HG03520 (cell line): ENCODE measurements around the gene SSU72.

Experiments used
- ATAC-seq: cut with Tn5 transposase; IDR thresholded peaks from one replicate; pipeline ENCODE4 v1.9.1; 2021; ENCODE audit warnings: mild to moderate bottlenecking, moderate library complexity; ENCODE audit not compliant: unreplicated experiment

Gene SSU72

DNA sequence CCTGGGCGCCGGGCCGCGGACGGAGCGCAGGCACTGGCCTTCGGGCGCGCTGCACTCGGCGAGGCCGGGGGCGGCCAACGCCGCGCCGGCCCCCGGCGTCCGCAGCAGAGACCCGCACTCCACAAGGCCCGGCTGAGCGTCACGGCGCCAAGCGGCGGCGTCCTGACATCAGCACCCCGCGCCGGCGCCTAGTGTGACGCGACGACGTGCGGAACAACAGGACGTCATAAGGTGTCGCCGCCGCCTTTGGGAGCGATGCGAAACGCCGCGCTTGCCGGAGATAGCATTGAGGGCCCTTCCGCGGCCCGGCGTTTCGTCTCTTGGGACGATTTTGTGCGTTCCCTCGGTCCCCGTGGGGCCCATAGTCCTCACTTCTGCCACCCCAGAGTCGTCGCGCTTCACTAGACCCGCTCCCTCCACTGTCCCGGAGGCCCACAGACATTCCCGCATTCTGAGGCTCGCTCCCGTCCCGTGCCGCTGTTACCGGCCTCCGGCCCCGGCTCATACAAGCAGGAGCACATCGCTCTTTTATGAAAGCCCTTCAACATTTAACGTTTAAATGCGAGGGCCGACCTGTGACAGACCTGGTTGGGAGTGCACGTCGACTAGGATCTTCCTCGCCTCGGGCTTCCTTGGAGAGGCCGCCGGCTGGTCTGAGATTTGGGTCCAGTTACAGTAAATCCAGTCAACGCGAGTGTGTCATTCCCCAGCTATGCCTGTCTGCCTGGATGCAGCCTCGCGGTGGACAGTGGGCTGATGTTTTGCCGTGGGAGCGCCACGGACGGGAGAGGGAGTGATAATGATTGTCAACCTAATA lies at the start of gene SSU72:
SSU72 (minus strand) TSS at position 143 of the 817 bp plus-strand sequence. CDS start 306 bp downstream, outside the sequence.
- peak; percentile 70 for ATAC-seq

GRCh38 chr1:1623631-1624442 lies 49.2 kb upstream of the SSU72 start:
- no peak for ATAC-seq

DNA sequence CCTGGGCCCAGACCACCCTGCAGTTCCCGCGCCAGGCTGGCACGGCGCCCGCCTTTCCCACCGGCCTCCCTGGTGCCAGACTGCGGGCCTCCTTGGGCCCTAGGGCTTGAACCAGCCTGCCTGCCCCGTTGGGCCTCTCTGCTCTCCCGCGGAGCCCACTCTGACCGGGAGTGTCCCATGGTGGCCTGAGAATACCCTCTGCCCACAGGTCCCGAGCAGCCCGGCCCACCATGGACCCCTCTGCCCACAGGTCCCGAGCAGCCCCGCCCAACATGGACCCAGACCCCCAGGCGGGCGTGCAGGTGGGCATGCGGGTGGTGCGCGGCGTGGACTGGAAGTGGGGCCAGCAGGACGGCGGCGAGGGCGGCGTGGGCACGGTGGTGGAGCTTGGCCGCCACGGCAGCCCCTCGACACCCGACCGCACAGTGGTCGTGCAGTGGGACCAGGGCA lies 48.5 kb upstream of the SSU72 start:
- ATAC-seq, result no peak

- no peak for ATAC-seq
Measured at GRCh38 chr1:1622788-1623094, 48.1 kb upstream of the SSU72 start.

DNA sequence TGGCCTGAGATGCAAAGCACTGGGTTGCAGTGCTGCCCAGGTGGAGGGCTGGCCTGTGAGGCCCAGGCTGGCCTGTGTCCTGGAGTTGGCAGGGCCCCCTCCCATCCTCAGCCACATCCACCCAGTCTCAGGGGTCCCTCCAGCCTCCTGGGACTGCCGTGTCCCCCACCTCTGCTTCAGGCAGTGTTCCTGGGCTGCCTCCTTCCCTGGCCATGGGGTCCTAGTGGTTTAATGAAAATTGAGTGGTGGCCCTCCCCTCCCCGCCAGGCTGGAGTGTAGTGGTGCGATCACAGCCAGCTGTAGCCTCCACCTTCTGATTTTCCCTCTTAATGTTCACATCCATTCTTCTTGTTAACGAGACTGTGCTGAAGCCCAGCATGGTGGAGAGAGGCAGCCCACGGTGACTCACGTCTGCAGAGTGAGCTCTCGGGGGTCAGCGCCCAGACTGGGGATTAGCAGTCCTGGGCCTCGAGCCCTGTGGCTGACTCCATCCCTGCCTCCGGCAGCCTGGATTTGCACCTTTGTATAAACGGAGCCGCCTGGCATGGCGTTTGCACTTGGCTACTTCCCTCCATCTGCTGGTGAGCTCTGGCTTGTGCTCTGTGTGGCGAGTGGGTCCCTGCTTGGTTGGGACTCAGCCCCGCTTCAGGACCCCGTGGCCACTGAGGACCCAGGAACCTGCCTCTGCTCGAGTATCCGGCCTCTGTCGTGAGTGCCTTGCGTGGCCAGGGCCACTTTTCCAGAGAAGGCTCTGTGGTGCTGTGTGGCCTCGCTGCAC lies 47.5 kb upstream of the SSU72 start:
- no peak for ATAC-seq

- no peak for ATAC-seq
Measured at GRCh38 chr1:1621173-1622009, 46.7 kb upstream of the SSU72 start.

DNA sequence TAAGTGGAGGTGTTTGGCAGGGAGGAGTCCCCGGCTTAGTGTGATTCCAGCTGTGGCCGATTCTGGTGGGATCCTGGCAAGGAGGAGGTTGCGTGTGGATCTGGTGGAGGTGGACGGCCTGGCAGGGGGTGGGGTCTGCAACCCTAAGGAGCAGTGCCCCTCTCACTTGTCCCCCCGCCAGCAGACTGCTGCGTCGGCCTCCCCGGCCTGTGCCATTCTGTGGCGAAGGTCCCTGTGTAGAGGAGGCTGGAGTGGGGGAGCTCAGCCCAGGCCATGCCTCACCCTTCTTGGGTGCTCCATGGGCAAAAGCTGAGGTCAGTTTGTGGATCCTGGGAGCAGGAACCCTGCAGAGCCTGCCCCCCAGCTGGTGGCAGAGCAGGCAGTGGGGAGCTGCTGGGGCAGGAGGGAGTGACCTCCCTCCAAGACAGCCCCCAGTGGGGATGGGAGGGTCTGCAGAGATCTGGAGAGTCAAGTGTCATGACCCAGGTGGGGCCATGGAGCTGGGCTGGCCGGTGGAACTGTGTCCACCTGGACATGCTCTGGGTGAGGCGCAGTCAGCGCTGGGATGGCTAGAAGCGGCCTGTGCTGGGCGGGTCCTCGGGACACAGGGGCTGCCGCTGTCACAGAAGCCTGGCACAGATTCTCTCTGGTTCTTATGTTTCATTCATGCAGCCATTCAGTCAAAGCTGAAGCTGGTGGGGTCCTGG lies 45.9 kb upstream of the SSU72 start:
- no peak for ATAC-seq

DNA sequence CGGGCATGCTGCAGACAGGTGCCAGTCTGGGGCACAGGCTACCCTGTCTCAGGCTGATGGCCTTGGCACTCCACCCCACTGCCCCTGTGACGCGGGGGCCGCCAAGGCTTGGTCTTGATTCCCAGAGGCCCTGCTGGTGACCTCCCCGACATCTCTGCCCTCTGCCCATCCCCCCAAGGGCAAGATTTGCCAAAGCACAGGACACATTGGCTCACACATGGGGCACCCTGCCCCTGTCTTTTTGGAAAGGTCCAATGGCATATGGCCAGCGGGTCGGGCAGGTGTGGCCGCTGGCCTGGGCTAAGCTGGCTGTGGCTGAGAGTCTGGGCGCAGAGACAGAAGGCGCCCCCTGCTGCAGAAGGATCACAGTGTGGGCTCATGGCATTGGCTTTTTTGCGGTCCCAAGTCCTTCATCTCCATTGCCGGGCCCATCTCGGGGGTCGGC lies 45.3 kb upstream of the SSU72 start:
- ATAC-seq, result no peak

DNA sequence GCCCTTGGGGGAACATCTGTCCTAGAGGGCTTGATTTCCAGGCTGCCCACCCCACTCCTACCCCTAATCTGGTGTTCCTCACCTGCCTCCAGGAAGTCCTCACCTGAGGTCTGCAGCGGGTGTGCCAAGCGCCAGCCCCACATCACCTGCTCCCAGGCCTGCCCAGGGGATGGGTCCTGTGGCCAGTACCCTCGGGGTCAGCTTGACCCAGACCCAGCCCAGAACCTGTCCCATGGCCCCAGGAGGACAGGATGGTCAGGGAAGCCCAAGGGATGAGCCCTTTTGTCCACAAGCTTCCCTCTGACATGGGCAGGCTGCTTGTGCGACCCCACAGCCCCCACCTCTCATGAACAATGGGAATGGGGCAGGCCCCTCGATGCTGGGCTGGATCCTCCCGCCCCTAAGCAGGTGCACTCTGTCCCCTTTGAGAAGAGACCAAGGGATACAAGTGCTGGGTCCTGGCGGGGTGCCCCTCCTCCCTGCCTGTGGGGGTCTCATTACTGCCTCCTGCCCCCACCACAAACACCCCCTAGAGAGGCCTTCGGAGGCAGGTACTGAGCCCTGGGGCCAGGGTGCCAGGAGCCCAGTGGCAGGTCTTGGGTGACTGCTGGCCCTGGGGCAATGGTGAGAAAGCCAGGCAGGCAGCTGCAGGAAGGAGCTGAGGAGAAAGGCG lies 43.9 kb upstream of the SSU72 start:
- no peak for ATAC-seq

DNA sequence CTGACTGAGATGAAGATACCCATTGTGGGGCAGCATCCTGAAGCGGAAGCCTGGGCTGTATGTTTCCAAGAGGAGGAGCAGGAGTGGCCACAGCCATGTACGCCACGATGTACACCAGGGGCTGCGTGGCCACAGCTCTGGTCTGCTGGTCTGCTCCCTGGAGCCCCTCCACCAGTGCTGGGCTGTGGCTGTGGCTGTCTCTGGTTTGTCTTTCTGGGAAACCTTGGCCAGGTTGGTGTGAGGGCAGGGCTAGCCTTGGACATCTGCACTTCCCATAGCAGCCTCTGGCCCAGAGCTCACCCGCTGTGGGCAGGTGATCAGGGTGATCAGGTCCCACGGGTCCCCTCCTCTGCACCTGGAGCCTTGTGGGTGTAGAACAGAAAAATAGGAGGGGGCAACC lies 43.3 kb upstream of the SSU72 start:
- no peak for ATAC-seq

- ATAC-seq, result no peak
Measured at GRCh38 chr1:1617516-1617915, 42.9 kb upstream of the SSU72 start.

GRCh38 chr1:1616838-1617237 lies 42.2 kb upstream of the SSU72 start:
- no peak for ATAC-seq

GRCh38 chr1:1616045-1616790 lies 41.6 kb upstream of the SSU72 start:
- ATAC-seq, result peak; percentile 4

- ATAC-seq, result peak; percentile 80
Measured at GRCh38 chr1:1615256-1616044, 40.8 kb upstream of the SSU72 start, which contains the start of gene MIB2. Gene MIB2 (plus strand): TSS chr1:1615500. CDS start chr1:1623453, 7,953 bp downstream.

- no peak for ATAC-seq
Measured at GRCh38 chr1:1614954-1615255, 40.2 kb upstream of the SSU72 start.

DNA sequence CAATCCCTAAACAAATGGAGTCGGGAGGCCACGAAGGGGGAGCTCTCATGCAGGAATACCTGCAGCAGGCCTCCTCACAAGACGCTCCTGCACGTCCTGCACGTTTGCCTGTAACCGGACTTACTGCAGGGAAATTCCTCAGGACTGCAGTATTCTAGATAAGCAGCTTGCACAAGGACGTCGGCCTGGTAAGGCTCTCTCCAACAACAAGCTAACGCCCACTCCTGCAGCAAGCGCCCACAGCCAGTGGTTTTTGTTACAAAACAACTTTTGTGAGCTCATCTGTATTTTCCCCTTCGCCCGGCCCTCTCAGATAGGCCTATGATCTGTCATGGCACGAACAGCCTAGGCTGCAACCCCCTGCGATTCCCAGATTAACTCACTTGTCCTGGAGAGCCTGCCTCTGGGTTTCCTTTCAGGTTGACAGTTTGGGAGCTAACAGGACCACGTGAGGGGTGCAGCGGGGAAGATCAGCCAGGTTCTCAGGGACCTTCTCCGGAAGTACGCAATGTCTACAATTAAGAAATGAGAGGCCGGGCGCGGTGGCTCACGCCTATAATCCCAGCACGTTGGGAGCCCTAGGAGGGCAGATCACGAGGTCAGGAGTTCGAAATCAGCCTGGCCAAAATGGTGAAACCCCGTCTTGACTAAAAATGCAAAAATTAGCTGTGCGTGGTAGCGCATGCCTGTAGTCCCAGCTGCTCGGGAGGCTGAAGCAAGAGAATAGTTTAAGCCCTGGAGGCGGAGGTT lies 39.7 kb upstream of the SSU72 start:
- ATAC-seq, result no peak

DNA sequence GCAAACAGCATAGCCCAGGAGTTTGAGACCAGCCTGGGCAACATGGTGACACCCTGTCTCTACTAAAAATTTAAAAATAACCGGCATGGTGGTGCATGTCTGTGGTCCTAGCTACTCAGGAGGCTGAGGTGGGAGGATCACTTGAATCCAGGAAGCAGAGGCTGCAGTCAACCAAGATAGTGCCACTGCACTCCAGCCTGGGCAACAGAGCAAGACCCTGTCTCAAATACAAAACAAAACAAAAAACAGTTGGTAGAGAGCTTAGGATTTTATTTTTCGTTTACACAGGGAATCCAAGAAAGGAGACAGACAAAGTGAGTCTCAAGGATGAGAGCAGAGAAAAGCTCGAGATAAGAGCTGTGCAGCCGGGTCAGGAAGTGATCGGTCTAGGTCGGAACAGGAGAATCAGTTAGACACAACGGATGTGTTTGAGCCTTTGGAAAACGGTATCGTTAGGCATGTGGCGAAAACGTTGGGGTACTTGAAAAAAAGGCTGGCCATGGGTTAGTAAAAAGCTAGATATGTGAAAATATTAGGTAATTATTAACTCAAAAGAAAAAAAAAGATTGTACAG lies 38.9 kb upstream of the SSU72 start:
- no peak for ATAC-seq
